ENCODE results near the gene EML6. TPM values are rescaled to one million over a fixed set of nuclear protein-coding genes. Genes with fewer than 3 reads are reported as not detected.

Gene EML6
- total and polyA plus RNA-seq, 10 of the 15 experiments (the other 5 are each of a cell fraction or from before 2014, with no cell fraction given) = 0.09 to 0.67 (median 0.21) TPM

GRCh38 chr2:54704238-54704637 is 19.2 kb upstream of the EML6 start:
- ChIA-PET RAD21 (ENCODE audit: unreplicated experiment) (interaction anchor here (0.7 to 4.7 kb wide), 42 partner anchors 9 to 651 kb away, joined by 3 to 135 read pairs (median 4); partner anchors contain the start of gene EML6), SMC1A (ENCODE audit: uncharacterized antibody, unreplicated experiment) (interaction anchor here (0.7 to 7.4 kb wide), 50 partner anchors 9 to 707 kb away, joined by 3 to 187 read pairs (median 5); partner anchors contain the start of gene EML6), CTCF (interaction anchor here (0.5 to 8.9 kb wide), 67 partner anchors 12 to 1282 kb away, joined by 3 to 225 read pairs (median 4); partner anchors contain the start of gene EML6), POLR2A (interaction anchor here (0.5 to 1.6 kb wide), 10 partner anchors 26 to 428 kb away, joined by 3 to 10 read pairs (median 4); no protein-coding TSS in a partner anchor)
- ATAC-seq (no peak; the same call in 2 of the 3 replicates), FAIRE-seq (no peak), DNase-seq (ENCODE audit: low read depth, low spot score) (no peak)
- in situ Hi-C loops (cut with MboI) = loop anchor here (10.0 to 25.0 kb wide), 2 partner anchors 179 to 592 kb away; partner anchors contain the start of gene ACYP2
- intact Hi-C loops (cut with micrococcal nuclease; ENCODE audit: unreplicated experiment) = loop anchor here (1.0 to 5.0 kb wide), 5 partner anchors 39 to 597 kb away; no protein-coding TSS in a partner anchor
- Histone ChIP-seq H3K9ac (ENCODE audit: control insufficient read depth, insufficient read depth, low read length) (no peak overlapping the region), H3K36me3 (ENCODE audit: control insufficient read depth in 2 of 2, insufficient read depth in 2 of 2, low read length in 1 of 2) (no peaks in the 10 kb centered on the region), H3K79me2 (ENCODE audit: control insufficient read depth, insufficient read depth, low read length) (no peaks in the 10 kb centered on the region), H2AFZ (ENCODE audit: control insufficient read depth, low read depth, low read length) (no peak overlapping the region), H3K4me1 (ENCODE audit: control insufficient read depth, insufficient read depth, low read length) (no peaks in the 10 kb centered on the region), H3K4me3 (no peak overlapping the region), H3K27me3 (replicated peaks in 1 of 2; ENCODE audit: control insufficient read depth in 2 of 2, insufficient read depth in 2 of 2, low read length in 1 of 2) (peaks cover 0 to 4% of the 10 kb centered on the region in 2 experiments; a peak in 2 of 4 replicates), H3K9me3 (replicated peaks; ENCODE audit: control insufficient read depth, insufficient read depth, low read length) (no peaks in the 10 kb centered on the region), H3K27ac (ENCODE audit: control insufficient read depth, insufficient read depth) (no peak overlapping the region), H4K20me1 (ENCODE audit: control insufficient read depth, insufficient read depth) (no peaks in the 10 kb centered on the region), H3K4me2 (ENCODE audit: control insufficient read depth, insufficient read depth) (no peak overlapping the region)
- BruUV-seq (replicated peaks) = no TSS peak
- WGBS (ENCODE audit: insufficient coverage, insufficient replicate concordance, low lambda C conversion rate, missing lambda C conversion rate) = 75% methylated on average over 1 of the region's 1 CpG
- TF ChIP-seq USF2 (IDR thresholded peaks at IDR 0.05; ENCODE audit: borderline replicate concordance, low read depth, low read length) = no peak
- TF ChIP-seq STAT3 (IDR thresholded peaks at IDR 0.05; ENCODE audit: low read depth, low read length) = no peak
- no peak for TF ChIP-seq ASH2L (IDR thresholded peaks at IDR 0.05; ENCODE audit: borderline replicate concordance, low read depth)
- no peak for TF ChIP-seq CEBPB (IDR thresholded peaks at IDR 0.05; ENCODE audit: borderline replicate concordance in 1 of 2, low read depth in 2 of 2, low read length in 2 of 2)
- TF ChIP-seq CTCF (IDR thresholded peaks at IDR 0.05 in 2 of 3, conservative IDR thresholded peaks at IDR 0.05 in 1 of 3; ENCODE audit: control insufficient read depth in 2 of 3, extremely low read depth in 1 of 3, insufficient read depth in 1 of 3, low read depth in 3 of 3, low read length in 3 of 3) = no peak
- no peak for TF ChIP-seq ZBTB40 (IDR thresholded peaks at IDR 0.05; ENCODE audit: borderline replicate concordance)

Measured in GM12878 (cell line).